Measurements from ENCODE around the gene ANKDD1A. TPM values are rescaled to one million over a fixed set of nuclear protein-coding genes. Genes with fewer than 3 reads are reported as not detected.

The ANKDD1A gene
- total RNA-seq, 1 experiment from 2014 or later: 2.3 TPM

DNA sequence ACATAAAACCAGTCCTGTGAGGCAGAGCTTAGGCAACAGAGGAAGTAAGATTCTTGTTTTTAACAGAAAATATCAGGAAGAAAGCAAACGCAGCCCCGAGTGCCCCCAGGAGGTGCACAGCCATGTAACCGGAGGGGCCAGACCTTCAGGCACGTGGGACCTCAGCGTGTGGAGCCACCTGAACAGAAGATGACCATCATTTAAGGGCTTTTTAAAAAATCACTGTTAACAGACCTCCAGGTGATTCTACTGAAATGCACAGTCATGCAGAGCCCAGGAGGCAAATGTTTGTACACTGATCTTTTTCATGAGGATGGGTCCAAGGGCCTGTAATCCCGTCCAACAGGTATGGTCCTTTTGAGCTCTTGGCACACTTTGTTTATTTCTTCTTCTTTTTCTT, 39.2 kb downstream of the ANKDD1A start:
- POLR2A ChIA-PET (ENCODE audit: low non-redundant PET): interaction anchor here (0.6 kb wide), 1 partner anchor 257 kb away, joined by 5 read pairs; no protein-coding TSS in a partner anchor
- CTCF ChIA-PET: no interaction called here
- no peaks in the 10 kb centered on the region for H3K9me3 ChIP-seq (ENCODE audit: low read depth, low read length, poor library complexity, severe bottlenecking)
- H3K27ac ChIP-seq (ENCODE audit: low read depth, low read length, poor library complexity, severe bottlenecking): no peak overlapping the region
- TF ChIP-seq, protein P1, sequence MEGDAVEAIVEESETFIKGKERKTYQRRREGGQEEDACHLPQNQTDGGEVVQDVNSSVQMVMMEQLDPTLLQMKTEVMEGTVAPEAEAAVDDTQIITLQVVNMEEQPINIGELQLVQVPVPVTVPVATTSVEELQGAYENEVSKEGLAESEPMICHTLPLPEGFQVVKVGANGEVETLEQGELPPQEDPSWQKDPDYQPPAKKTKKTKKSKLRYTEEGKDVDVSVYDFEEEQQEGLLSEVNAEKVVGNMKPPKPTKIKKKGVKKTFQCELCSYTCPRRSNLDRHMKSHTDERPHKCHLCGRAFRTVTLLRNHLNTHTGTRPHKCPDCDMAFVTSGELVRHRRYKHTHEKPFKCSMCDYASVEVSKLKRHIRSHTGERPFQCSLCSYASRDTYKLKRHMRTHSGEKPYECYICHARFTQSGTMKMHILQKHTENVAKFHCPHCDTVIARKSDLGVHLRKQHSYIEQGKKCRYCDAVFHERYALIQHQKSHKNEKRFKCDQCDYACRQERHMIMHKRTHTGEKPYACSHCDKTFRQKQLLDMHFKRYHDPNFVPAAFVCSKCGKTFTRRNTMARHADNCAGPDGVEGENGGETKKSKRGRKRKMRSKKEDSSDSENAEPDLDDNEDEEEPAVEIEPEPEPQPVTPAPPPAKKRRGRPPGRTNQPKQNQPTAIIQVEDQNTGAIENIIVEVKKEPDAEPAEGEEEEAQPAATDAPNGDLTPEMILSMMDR (conservative IDR thresholded peaks at IDR 0.05; ENCODE audit: low read depth, low read length): no peak
- no peak for TF ChIP-seq EZH2 (IDR thresholded peaks at IDR 0.05; ENCODE audit: borderline replicate concordance, low read depth, low read length, poor library complexity, severe bottlenecking)
- intact Hi-C loops (cut with micrococcal nuclease; ENCODE audit: unreplicated experiment): no loop called here
- no peak for DNase-seq (ENCODE audit: low spot score)
- no peaks in the 10 kb centered on the region for H3K27me3 ChIP-seq (replicated peaks; ENCODE audit: insufficient read depth, low read depth, low read length, poor library complexity)
- H3K4me3 ChIP-seq (ENCODE audit: low read depth, low read length, poor library complexity, severe bottlenecking): no peak overlapping the region
- peaks cover 6% of the 10 kb centered on the region for H3K36me3 ChIP-seq (ENCODE audit: insufficient read depth, low read length, poor library complexity, severe bottlenecking)
- BruUV-seq (replicated peaks): no TSS peak
- H3K4me1 ChIP-seq (ENCODE audit: insufficient read depth, low read length, poor library complexity, severe bottlenecking): no peaks in the 10 kb centered on the region

DNA sequence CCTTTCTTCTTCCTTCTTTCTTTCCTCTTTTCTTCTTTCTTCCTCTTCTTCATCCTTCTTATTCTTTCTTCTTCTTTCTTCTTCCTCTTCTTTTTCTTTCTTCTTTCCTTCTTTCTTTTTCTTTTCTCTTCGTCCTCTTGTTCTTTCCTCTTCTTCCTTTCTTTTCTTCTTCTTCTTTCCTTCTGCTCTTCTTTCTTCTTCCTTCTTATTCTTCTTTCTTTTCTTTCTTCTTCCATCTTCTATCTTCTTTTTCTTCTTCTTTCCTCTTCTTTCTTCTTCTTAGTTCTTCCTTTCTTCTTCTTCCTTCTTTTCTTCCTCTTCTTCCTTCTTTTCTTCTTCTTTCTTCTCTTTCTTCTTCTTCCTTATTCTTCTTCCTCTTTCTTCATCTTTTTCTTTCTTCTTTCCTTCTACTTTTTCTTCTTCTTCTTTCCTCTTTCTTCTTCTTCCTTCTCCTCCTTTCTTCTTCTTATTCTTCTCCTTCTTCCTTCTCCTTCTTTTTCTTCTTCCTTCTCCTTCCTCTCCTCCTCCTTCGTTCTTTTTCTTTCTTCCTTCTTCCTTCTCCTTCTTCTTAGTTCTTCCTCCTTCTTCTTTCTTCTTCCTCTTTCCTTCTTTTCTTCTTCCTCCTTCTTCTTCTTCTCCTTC, 40.2 kb downstream of the ANKDD1A start:
- Histone ChIP-seq H3K4me3 (ENCODE audit: low read depth, low read length, poor library complexity, severe bottlenecking) (no peak overlapping the region), H3K36me3 (ENCODE audit: insufficient read depth, low read length, poor library complexity, severe bottlenecking) (peaks cover 10% of the 10 kb centered on the region), H3K4me1 (ENCODE audit: insufficient read depth, low read length, poor library complexity, severe bottlenecking) (no peaks in the 10 kb centered on the region), H3K27ac (ENCODE audit: low read depth, low read length, poor library complexity, severe bottlenecking) (no peak overlapping the region), H3K27me3 (replicated peaks; ENCODE audit: insufficient read depth, low read depth, low read length, poor library complexity) (no peaks in the 10 kb centered on the region), H3K9me3 (ENCODE audit: low read depth, low read length, poor library complexity, severe bottlenecking) (no peaks in the 10 kb centered on the region)
- DNase-seq (ENCODE audit: low spot score): no peak
- TF ChIP-seq, protein P1 (conservative IDR thresholded peaks at IDR 0.05; ENCODE audit: low read depth, low read length): no peak
- TF ChIP-seq EZH2 (IDR thresholded peaks at IDR 0.05; ENCODE audit: borderline replicate concordance, low read depth, low read length, poor library complexity, severe bottlenecking): no peak
- POLR2A ChIA-PET (ENCODE audit: low non-redundant PET): no interaction called here
- CTCF ChIA-PET: no interaction called here
- intact Hi-C loops (cut with micrococcal nuclease; ENCODE audit: unreplicated experiment): no loop called here
- BruUV-seq (replicated peaks): no TSS peak

- ChIA-PET CTCF (no interaction called here), POLR2A (ENCODE audit: low non-redundant PET) (no interaction called here)
- Histone ChIP-seq H3K27me3 (replicated peaks; ENCODE audit: insufficient read depth, low read depth, low read length, poor library complexity) (no peaks in the 10 kb centered on the region), H3K36me3 (ENCODE audit: insufficient read depth, low read length, poor library complexity, severe bottlenecking) (peaks cover 20% of the 10 kb centered on the region), H3K4me3 (ENCODE audit: low read depth, low read length, poor library complexity, severe bottlenecking) (no peak overlapping the region), H3K27ac (ENCODE audit: low read depth, low read length, poor library complexity, severe bottlenecking) (no peak overlapping the region), H3K9me3 (ENCODE audit: low read depth, low read length, poor library complexity, severe bottlenecking) (no peaks in the 10 kb centered on the region), H3K4me1 (ENCODE audit: insufficient read depth, low read length, poor library complexity, severe bottlenecking) (no peaks in the 10 kb centered on the region)
- intact Hi-C loops (cut with micrococcal nuclease; ENCODE audit: unreplicated experiment): no loop called here
- no peak for DNase-seq (ENCODE audit: low spot score)
- no TSS peak for BruUV-seq (replicated peaks)
- TF ChIP-seq, protein P1 (conservative IDR thresholded peaks at IDR 0.05; ENCODE audit: low read depth, low read length): no peak
- no peak for TF ChIP-seq EZH2 (IDR thresholded peaks at IDR 0.05; ENCODE audit: borderline replicate concordance, low read depth, low read length, poor library complexity, severe bottlenecking)
These were observed 42.7 kb downstream of the ANKDD1A start for GRCh38 chr15:64954395-64954794.
